NCI-H69 (cell line): Measurements from ENCODE around the gene PROSER1.
"Not testable (repeated sequence)": the region's sequence is repeated elsewhere in the genome, so short reads cannot be mapped to it uniquely, and the experiment has no call there.

Experiments
- DNase-seq: peaks from one replicate; lab custom pipeline; 2025; lab: John Stamatoyannopoulos, UW

The PROSER1 gene

DNA sequence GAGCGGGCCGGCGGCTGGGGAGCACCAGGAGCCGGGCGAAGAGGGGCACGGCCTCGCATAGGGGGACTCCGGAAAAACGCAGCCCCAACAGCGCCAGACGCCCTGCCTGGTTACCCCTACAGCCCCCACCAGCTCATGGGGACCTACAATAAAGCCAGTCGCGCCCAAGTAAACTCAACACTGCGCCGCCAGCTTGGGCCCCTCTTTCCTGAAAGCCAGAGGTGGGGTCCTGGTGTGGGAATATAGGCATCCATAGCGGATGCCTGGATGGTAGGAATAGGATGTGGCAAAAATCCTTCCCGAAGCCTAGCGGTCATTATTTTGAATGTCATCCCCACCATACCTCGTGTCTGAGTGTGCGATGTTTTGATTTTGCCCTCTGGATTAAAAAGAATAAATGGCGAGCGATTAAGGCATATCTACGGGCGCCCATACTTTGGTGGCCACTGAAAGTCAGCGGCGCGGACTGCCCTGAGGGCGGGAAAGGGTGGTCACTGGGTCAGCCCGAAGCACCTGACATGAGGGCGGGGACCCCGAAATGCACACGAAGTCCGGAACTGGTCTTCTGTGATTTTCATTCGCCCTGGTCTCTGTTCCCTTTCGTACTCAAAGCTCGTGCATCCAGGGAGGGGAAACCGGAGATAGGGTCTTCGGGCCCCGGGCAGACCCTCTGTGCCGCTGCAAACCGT, at the start of gene PROSER1, which contains the start of gene NHLRC3:
Gene PROSER1, minus strand, starts transcription at position 210 of the 689 bp plus-strand sequence. CDS start 847 bp downstream, outside the sequence.
Gene NHLRC3, plus strand, starts transcription at position 577 of the 689 bp plus-strand sequence. CDS start 184 bp downstream, outside the sequence.
- DNase-seq = peak; percentile 92

GRCh38 chr13:39086251-39086945, 48.5 kb upstream of the PROSER1 start:
- not testable (repeated sequence) for DNase-seq

DNA sequence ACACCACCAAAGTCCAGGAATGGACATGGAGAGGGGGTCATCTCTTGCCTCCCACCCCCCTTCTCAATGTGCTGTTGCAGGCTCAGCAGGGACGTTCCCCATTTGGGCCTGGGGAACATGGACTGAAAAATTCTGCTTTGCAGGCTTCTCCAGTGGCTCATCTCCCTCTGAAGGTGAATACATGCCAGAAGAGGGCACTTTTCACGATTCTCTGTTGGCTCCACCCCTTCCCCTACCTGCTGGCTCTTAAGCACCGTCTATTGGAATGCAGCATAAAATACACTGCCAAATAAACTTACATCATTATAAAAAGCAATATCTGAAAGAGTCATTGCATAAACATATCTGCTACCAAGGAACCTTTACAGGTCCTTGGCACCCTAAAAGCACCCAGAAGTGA, 36.1 kb upstream of the PROSER1 start:
- no peak for DNase-seq

DNA sequence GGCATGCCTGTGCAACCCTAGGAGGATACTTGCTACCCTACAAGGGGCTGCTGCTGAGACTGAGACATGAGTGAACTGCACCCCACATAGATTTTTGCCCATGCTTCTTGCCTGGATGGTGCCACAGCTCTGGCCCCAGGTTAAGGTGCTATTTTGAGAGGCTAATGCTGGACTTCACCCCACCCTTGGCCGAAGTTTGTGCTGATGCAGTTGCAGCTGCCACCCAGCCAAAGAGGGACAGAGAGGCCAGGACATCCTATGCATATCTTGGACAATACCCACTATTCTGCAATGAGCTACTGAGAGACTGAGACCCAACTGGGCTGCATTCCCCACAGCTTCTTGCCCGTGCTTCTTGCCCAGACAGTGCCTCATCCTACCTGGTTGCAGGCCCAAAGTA, 35.0 kb upstream of the PROSER1 start:
- no peak for DNase-seq

DNA sequence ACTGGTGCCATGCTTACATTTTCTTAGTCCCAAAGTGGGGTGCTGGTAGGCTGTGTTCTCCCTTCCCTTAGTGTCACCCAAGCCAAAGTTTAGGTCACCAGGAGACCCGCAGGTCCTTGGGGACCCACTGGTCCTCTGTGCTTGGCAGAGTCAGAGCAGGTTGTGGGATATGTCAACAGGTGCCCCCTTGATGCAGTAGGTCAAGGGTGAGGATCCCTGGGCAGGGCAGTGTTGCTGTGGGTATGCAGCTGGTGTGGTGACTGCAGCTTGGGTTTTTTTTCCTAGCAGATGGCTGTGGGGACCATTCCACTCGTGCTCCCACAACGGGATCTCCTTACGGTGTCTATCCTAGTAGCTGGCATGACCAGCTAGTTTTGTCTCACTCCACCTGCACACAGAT, 24.1 kb upstream of the PROSER1 start:
- no peak for DNase-seq

DNA sequence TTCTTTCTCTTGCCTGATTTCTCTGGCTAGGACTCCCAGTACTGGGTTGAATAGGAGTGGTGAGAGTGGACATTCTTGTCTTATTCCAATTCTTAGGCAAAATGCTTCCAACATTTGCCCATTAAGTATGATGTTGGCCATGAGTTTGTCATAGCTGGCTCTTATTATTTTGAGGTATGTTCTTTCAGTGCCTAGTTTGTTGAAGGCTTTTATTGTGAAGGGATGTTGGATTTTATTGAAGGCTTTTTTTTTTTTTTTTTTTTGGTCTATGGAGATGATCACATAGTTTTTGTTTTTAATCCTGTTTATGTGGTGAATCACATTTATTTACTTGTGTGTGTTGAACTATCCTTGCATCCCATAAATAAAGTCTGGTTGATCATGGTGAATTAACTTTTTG, 20.2 kb upstream of the PROSER1 start:
- no peak for DNase-seq

DNA sequence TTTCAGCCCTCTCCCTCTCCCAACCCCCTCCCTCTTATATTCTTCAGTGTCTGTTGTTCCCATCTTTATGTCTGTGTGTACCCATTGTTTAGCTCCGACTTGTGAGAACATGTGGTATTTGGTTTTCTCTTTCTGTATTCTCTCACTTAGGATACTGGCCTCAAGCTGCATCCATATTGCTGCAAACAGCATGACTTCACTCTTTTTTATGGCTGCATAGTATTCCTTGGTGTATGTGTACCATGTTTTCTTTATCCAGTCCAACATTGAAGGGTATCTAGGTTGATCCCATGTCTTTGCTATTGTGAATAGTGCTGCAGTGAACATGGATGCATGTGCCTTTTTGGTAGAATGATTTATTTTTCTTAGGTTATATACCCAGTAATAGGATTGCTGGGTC, 18.1 kb upstream of the PROSER1 start:
- DNase-seq = no peak

DNA sequence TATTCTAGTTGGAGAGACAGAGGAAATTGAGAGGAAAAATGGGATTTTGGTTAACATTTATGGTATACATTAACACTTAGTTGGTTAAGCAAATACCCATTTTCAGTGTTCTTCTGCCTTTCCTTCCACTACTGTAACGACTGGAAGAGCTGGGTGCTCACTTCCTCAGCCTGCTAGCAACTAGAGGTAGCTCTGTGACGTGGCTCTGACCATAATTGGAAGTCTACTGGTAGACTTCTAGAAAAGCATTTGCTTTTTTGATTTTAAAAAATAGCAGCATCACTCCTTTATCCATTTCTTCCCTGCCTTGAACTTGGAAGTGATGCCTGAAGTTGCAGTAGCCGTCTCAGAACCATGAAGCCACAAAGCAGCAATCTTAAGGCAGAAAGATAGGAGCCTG, 16.2 kb upstream of the PROSER1 start:
- peak; percentile 70 for DNase-seq

DNA sequence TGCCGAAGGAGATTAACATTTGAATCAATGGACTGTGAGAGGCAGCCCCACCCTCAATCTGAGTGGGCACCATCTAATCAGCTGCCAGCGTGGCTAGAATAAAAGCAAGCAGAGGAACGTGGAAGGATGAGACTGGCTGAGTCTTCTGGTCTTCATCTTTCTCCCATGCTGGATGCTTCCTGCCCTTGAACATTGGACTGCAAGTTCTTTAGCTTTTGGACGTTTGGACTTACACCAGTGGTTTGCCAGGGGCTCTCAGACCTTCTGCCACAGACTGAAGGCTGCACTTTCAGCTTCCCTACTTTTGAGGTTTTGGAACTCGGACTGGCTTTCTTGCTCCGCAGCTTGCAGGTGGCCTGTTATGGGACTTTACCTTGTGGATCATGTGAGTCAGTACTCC, 15.1 kb upstream of the PROSER1 start:
- peak; percentile 69 for DNase-seq

GRCh38 chr13:39051157-39051556, 13.3 kb upstream of the PROSER1 start:
- peak; percentile 75 for DNase-seq

DNA sequence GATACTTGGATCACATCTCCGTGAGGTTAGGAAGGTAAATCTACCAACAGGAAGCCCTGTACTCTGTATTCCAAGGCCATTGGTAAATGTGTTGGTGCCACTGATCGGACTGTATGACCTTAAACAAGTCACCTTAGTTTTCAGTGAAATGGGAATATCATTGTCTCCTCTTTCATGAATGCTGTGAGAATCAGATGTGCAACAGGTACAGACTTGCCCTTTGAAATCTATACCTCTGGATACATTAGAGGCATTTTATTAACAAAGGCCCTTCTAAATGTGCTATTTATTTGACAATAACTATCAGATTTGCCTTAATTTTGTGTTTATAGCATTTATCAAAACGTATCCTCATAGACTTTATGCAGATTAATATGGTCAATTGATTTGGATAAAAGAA, 11.4 kb upstream of the PROSER1 start:
- no peak for DNase-seq

DNA sequence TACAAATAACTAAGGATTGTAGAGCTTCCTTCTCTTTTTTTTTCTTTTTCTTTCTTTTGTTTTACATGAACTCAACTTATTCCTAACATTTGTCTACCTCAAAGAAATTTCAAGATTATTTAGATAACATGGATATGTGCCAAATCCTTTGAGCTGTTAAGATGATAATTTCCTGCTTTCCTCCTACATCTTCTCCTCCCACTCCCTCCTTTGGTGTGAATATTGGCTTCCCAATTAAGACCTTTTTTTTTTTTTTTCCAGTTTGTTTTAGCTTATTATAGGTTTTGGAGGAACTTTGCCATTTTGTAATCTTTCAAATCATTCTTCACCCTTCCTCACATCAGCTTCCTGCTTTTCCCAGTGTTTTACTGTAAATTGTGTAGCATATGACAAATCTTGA, 10.9 kb upstream of the PROSER1 start:
- no peak for DNase-seq

GRCh38 chr13:39047560-39047959, 9.7 kb upstream of the PROSER1 start:
- peak; percentile 26 for DNase-seq

GRCh38 chr13:39044536-39044935, 6.6 kb upstream of the PROSER1 start:
- DNase-seq = no peak

- no peak for DNase-seq
Observed at GRCh38 chr13:39040206-39040605, 2.3 kb upstream of the PROSER1 start.

- DNase-seq = peak; percentile 53
Observed at GRCh38 chr13:39039041-39039440, 1.2 kb upstream of the PROSER1 start.

GRCh38 chr13:39038569-39039030, 711 bp upstream of the PROSER1 start:
- peak; percentile 80 for DNase-seq

GRCh38 chr13:39037410-39037879, 444 bp downstream of the PROSER1 start:
- no peak for DNase-seq

DNA sequence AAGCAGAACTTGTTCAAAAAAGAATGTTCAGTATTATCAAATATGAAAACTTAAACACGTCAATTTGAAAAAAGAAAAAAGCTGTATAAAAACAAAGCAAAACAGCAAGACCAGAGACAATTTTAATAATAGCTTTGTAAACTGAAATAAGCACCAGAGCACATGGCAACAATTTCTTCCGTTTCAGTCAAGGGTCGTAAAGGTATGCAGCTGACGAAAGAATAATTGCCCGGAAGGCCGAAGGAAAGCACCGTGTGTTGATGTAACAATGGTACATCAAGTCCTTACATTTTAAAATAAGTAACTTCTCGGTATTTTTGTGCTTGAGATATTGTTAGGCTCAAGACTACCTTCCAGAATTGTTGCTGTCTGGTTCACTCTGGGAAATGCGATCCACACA, 1.7 kb downstream of the PROSER1 start:
- DNase-seq = peak; percentile 62

- peak; percentile 7 for DNase-seq
Observed at GRCh38 chr13:39035799-39036198, 2.1 kb downstream of the PROSER1 start.

GRCh38 chr13:39035204-39035603, 2.7 kb downstream of the PROSER1 start:
- DNase-seq = peak; percentile 67

- peak; percentile 6 for DNase-seq
Observed at GRCh38 chr13:39034085-39034484, 3.8 kb downstream of the PROSER1 start.

- no peak for DNase-seq
Observed at GRCh38 chr13:39032150-39032549, 5.7 kb downstream of the PROSER1 start.
